HT-29 (cell line): ENCODE measurements around the gene EWSR1. TPM values are rescaled to one million over a fixed set of nuclear protein-coding genes. Genes with fewer than 3 reads are reported as not detected.
"Not testable (repeated sequence)": the region's sequence is repeated elsewhere in the genome, so short reads cannot be mapped to it uniquely, and the experiment has no call there.

ENCODE experiments used
- DNase-seq: peaks from one replicate; pipeline ENCODE4 v3.0.0-alpha.2; 2015; ENCODE audit warnings: low spot score
- small RNA-seq: library from RNA; depleted of rRNA; stranded (forward); fragments of <200 nt; gene quantifications from one replicate; pipeline ENCODE3, GENCODE V24; 2014
- total RNA-seq: library from RNA; depleted of rRNA; stranded (reverse); fragments of >200 nt; shearing (Covaris generic); gene quantifications from 2 replicates; pipeline ENCODE4 v1.2.3, GENCODE V29; 2014; rRNA removed

EWSR1 gene
- total RNA-seq, 1 experiment from 2014 or later = 372 TPM

DNA sequence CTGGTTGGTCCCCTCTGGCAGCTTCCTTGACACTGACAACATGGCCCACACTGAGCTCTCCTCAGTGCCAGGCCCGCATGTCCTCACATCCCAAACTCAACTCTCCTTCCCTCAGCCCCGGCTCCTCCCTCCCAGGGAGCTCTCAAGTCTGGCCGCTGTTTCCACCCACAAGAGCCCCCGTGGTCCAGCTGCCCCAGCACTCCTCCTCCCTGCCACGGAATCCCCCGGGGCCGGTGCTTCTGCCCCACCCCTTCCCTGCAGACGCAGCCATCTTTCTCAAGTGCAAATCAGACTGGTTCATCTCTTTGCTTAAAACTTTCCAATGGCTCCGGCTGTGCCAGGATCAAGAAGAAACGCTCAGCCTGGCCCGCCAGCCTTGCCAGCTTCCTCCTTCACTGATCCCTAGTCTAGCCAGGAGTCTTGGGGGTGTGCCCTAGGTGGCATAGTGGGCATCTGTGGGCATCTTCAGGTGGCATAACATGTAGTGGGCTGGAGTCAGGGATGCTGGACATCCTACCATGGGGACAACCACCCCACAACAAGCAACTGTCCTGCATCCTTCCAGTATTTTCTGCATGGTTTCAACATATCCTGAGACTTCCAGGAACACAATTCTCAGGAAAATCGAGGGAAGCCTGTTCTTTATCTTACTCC lies 69.7 kb downstream of the EWSR1 start:
- DNase-seq = no peak

DNA sequence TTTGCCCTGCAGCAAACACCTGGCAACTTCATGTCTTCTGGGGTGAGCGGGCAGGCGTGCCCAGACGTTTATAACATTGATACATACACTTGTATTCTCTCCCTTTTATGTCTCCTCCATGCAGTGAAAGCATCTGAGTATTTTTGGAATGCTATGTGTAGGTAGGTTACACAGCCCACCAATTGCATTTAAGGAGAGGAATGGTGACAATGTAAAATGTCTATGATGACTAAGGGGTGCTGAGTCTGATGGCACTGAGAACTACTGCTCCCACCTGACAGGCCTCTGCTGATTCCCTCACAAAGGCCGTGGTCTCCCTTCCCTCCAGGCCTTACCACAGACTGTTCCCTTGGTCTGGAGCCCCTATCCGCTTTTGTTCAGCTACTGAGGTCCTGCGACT lies 70.3 kb downstream of the EWSR1 start:
- DNase-seq = no peak

DNA sequence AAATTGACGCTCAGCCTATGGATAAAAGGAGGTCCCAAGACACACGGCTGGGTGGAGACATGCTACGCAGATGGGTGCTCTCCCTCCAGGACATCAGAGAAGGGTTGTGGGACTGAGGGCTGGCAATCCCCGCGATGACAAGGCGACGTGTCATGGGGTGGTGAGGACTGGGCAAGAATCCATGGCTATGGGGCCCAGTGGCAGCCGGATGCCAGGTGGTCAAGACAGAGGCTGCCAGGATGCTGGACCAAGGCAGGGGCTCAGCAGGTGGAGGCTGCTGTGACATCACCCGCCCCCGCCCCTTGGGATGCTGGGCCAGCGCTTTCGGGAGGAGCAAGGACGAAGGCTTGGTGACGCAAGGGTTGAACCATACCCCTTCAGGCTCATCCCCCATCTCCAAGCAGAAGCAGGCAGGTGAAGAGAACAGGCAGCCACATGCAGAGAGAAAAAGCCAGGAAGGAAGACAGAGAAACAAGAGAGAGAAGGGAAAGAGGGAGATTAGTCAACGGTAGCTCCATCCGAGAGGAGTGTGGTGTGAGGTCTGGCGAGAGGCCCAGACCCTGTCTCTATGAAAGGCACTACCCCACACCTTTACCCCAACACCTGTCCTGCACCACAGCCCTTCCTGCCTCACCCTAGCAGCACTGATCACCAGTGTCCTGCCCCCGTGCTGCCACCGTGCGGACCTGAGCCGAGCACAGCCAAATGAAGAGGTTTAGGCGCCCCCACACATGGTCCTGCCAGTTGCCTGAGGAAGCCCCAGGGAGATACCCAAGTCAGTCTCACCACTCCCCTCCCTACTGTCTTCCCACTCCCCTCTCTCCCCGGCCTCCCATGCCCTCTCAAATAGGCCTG lies 71.5 kb downstream of the EWSR1 start:
- DNase-seq = no peak

DNA sequence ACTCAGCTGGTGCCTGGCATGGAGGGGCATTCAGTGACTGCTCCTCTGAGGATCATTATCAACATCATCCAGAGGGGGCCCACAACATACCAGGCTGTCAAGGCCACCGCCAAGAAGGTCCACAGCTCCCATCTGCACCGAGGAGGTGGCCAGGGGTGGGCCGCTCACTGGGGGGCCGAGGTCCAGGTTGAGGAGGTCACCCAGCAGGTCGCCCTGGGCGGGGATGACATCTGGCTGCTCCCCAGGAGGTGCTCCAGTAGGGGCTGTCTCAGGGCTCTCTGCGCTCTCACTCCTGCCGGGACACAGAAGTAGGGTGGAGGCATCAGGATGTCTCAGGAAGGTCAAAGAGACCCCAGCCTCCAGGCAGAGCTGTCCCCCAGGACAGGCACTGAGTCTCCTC lies 72.5 kb downstream of the EWSR1 start:
- DNase-seq = no peak

- DNase-seq = no peak
Measured at GRCh38 chr22:29341056-29341848, 73.2 kb downstream of the EWSR1 start.

- no peak for DNase-seq
Measured at GRCh38 chr22:29341849-29342127, 73.7 kb downstream of the EWSR1 start.

- DNase-seq = no peak
Measured at GRCh38 chr22:29342177-29342576, 74.1 kb downstream of the EWSR1 start.

GRCh38 chr22:29342577-29343312 lies 74.7 kb downstream of the EWSR1 start:
- DNase-seq = no peak

GRCh38 chr22:29343313-29343805 lies 75.3 kb downstream of the EWSR1 start:
- no peak for DNase-seq

- peak; percentile 62 for DNase-seq
Measured at GRCh38 chr22:29344137-29344536, 76.1 kb downstream of the EWSR1 start.

- not testable (repeated sequence) for DNase-seq
Measured at GRCh38 chr22:29344889-29345288, 76.8 kb downstream of the EWSR1 start.

DNA sequence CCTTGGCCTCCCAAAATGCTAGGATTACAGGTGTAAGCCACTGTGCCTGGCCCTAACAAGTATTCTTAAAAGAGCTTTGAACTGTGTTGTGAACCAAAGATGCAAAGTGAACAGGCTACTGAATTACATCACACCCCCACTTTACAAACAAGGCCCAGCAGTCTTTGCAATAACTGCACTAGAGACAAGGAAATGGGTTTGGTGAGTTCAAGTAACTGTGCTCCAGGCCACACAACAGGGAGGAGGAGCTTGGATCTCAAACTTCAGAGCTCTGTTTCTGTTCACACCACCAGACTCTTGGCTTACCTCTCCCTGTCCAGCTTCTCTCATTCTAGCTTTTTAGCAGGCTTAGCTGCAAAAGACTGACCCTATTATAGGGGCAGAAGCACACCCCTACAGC lies 77.9 kb downstream of the EWSR1 start:
- DNase-seq = no peak

DNA sequence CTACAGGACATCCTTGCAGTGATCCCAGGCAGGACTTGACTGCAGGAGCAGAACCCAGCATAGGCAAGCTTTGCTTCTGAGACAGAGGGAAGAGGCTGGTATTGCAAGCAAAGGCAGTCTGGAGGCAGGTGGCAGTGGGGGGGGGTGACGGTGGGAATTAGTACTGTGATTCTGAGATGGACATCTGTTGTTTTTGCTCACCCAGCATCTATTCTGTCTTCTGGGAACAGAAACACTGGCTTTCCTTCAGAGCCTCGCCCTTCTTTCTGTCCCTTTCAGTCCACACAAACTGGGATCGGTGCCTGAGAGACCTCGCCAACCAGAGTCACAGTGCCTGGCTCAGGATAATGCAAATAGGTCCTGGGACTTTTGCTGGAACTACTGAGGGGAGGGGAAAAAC lies 78.6 kb downstream of the EWSR1 start:
- DNase-seq = no peak

DNA sequence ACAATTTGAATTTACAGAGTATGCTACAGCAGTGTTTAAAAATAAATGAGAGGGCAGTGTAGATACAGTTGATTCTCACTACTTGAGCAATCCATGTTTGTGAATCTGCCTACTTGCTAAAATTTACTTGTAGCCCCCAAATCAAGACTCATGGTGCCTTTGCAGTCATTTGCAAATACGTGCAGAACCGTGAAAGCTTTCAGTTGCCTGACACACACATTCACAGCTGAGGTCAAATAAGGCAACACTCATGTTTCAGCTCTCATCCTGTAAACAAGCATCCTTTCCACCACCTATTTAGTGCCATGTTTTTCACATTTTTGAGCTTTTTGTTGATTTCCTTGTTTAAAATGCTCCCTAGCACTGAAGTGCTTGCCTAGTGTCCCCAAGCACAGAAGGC lies 80.0 kb downstream of the EWSR1 start:
- DNase-seq = no peak

GRCh38 chr22:29348956-29349355 lies 80.9 kb downstream of the EWSR1 start:
- peak; percentile 88 for DNase-seq

Small RNA genes within 50 kb of the gene (small RNA-seq; reads per million reads assigned to genes)
- not detected for gene MIR3653

Other genes with a start within 250 kb of the EWSR1 start
- gene C22orf31, start 206.4 kb upstream of the EWSR1 start, total RNA-seq = not detected in 2 replicates
- 4.6 and 6.8 TPM in 2 replicates for gene KREMEN1, start 195.2 kb upstream of the EWSR1 start, total RNA-seq
- 1.5 TPM in 1 of 2 replicates, not detected in the other for gene EMID1, start 62.4 kb upstream of the EWSR1 start, total RNA-seq
- gene RHBDD3, start 287 bp upstream of the EWSR1 start, total RNA-seq = 60.8 and 72.4 TPM in 2 replicates
- gene GAS2L1, start 38.4 kb downstream of the EWSR1 start, total RNA-seq = 23.7 and 25.2 TPM in 2 replicates
- 0.99 and 2.1 TPM in 2 replicates for gene RASL10A, start 47.4 kb downstream of the EWSR1 start, total RNA-seq
- gene AP1B1, start 120.3 kb downstream of the EWSR1 start, total RNA-seq = 166 and 176 TPM in 2 replicates
- gene RFPL1, start 170.3 kb downstream of the EWSR1 start, total RNA-seq = not detected in 2 replicates
- gene NEFH, start 211.9 kb downstream of the EWSR1 start, total RNA-seq = not detected in 2 replicates